Activated B cell treated with CpG ODN at 0.5 μM for 24 hours (primary cell): ENCODE results near the gene DNAH6. TPM values are rescaled to one million over a fixed set of nuclear protein-coding genes. Genes with fewer than 3 reads are reported as not detected.

Experiments used
- ATAC-seq: fragments of 200-7000 bp; cut with Tn5 transposase; one replicate; pipeline ENCODE4 v1.10.0; 2021; ENCODE audit warnings: low read depth, mild to moderate bottlenecking, moderate library complexity
- CTCF ChIA-PET: fragments of 350-600 bp; sonication (Branson Sonifier 250); formaldehyde crosslinking; loops from one replicate; lab custom pipeline; 2021; ENCODE audit warnings: antibody characterized with exemption; lab: Charles Lee
- POLR2A ChIA-PET: fragments of 350-600 bp; sonication (Branson Sonifier 250); formaldehyde crosslinking; loops from one replicate; lab custom pipeline; 2021; ENCODE audit warnings: antibody characterized with exemption; lab: Charles Lee
- DNase-seq: peaks from one replicate; pipeline ENCODE4 v3.0.0; 2022
- H3K27ac Mint-ChIP-seq: one replicate; pipeline ENCODE4 v1.8.0; 2020; ENCODE audit warnings: mixed read lengths
- H3K27me3 Mint-ChIP-seq: one replicate; pipeline ENCODE4 v1.8.0; 2021; ENCODE audit warnings: mixed read lengths
- H3K36me3 Mint-ChIP-seq: one replicate; pipeline ENCODE4 v1.8.0; 2021; ENCODE audit warnings: low read depth, mixed read lengths
- H3K4me1 Mint-ChIP-seq: one replicate; pipeline ENCODE4 v1.8.0; 2021; ENCODE audit warnings: mixed read lengths
- H3K4me3 Mint-ChIP-seq: one replicate; pipeline ENCODE4 v1.8.0; 2020; ENCODE audit warnings: mild to moderate bottlenecking, mixed read lengths
- H3K9me3 Mint-ChIP-seq: one replicate; pipeline ENCODE4 v1.8.0; 2020; ENCODE audit warnings: mixed read lengths
- CTCF ChIP-seq: fragments of 200-600 bp; IDR thresholded peaks from one replicate; pipeline ENCODE4 v1.8.0; 2022; ENCODE audit warnings: antibody characterized with exemption, mild to moderate bottlenecking
- intact Hi-C: fragments of 100-400 bp; cut with micrococcal nuclease; formaldehyde crosslinking; loops from one replicate; pipeline ENCODE4 v1.15.1; 2024
- total RNA-seq: library from RNA; stranded (reverse); gene quantifications from 2 replicates; pipeline ENCODE4 v1.2.3, GENCODE V29; 2022

Gene DNAH6
- total RNA-seq, 1 donor from 2014 or later, result 0.82 TPM

GRCh38 chr2:84690225-84690624 lies 173.9 kb downstream of the DNAH6 start:
- H3K27me3 Mint-ChIP-seq, result peaks cover 2% of the 10 kb centered on the region
- CTCF ChIA-PET, result no interaction called here
- peaks cover 4% of the 10 kb centered on the region for H3K4me1 Mint-ChIP-seq
- ATAC-seq, result no peak
- H3K27ac Mint-ChIP-seq, result no peak overlapping the region
- intact Hi-C loops, result no loop called here
- no peak overlapping the region for H3K4me3 Mint-ChIP-seq
- DNase-seq, result no peak
- H3K36me3 Mint-ChIP-seq, result no peaks in the 10 kb centered on the region
- no peak for TF ChIP-seq CTCF
- H3K9me3 Mint-ChIP-seq, result no peaks in the 10 kb centered on the region
- POLR2A ChIA-PET, result no interaction called here

GRCh38 chr2:84694088-84694622 lies 177.9 kb downstream of the DNAH6 start:
- intact Hi-C loops, result no loop called here
- TF ChIP-seq CTCF, result no peak
- Mint-ChIP-seq H3K36me3 (no peaks in the 10 kb centered on the region), H3K27me3 (peaks cover 5% of the 10 kb centered on the region), H3K9me3 (no peaks in the 10 kb centered on the region), H3K27ac (no peak overlapping the region), H3K4me1 (peaks cover 4% of the 10 kb centered on the region), H3K4me3 (no peak overlapping the region)
- DNase-seq (no peak), ATAC-seq (no peak)
- ChIA-PET CTCF (no interaction called here), POLR2A (no interaction called here)

GRCh38 chr2:84697895-84698294 lies 181.6 kb downstream of the DNAH6 start:
- Mint-ChIP-seq H3K27me3 (peaks cover 5% of the 10 kb centered on the region), H3K36me3 (no peaks in the 10 kb centered on the region), H3K4me1 (peaks cover 4% of the 10 kb centered on the region), H3K4me3 (no peak overlapping the region), H3K9me3 (peaks cover 3% of the 10 kb centered on the region), H3K27ac (no peak overlapping the region)
- TF ChIP-seq CTCF, result no peak
- POLR2A ChIA-PET, result no interaction called here
- DNase-seq (no peak), ATAC-seq (no peak)
- intact Hi-C loops, result no loop called here
- CTCF ChIA-PET, result no interaction called here

- Mint-ChIP-seq H3K27me3 (peaks cover 3% of the 10 kb centered on the region), H3K27ac (no peak overlapping the region), H3K4me3 (no peak overlapping the region), H3K36me3 (no peaks in the 10 kb centered on the region), H3K9me3 (peaks cover 3% of the 10 kb centered on the region), H3K4me1 (no peaks in the 10 kb centered on the region)
- ATAC-seq (no peak), DNase-seq (no peak)
- ChIA-PET POLR2A (no interaction called here), CTCF (no interaction called here)
- intact Hi-C loops, result no loop called here
- no peak for TF ChIP-seq CTCF
Observed at GRCh38 chr2:84700006-84700405, 183.7 kb downstream of the DNAH6 start.

- Mint-ChIP-seq H3K4me1 (no peaks in the 10 kb centered on the region), H3K36me3 (no peaks in the 10 kb centered on the region), H3K9me3 (peaks cover 3% of the 10 kb centered on the region), H3K4me3 (no peak overlapping the region), H3K27me3 (peaks cover 3% of the 10 kb centered on the region), H3K27ac (no peak overlapping the region)
- CTCF ChIA-PET, result no interaction called here
- ATAC-seq, result no peak
- no peak for TF ChIP-seq CTCF
- DNase-seq, result no peak
- POLR2A ChIA-PET, result no interaction called here
- intact Hi-C loops, result no loop called here
Observed at GRCh38 chr2:84701880-84702279, 185.6 kb downstream of the DNAH6 start.
